GM19351 (cell line): ENCODE measurements around the gene CYP19A1.
"Not testable (repeated sequence)": the region's sequence is repeated elsewhere in the genome, so short reads cannot be mapped to it uniquely, and the experiment has no call there.

ENCODE experiments used
- ATAC-seq: cut with Tn5 transposase; IDR thresholded peaks from one replicate; pipeline ENCODE4 v1.9.1; 2021; ENCODE audit warnings: mild to moderate bottlenecking, moderate library complexity; ENCODE audit not compliant: unreplicated experiment

Gene CYP19A1

DNA sequence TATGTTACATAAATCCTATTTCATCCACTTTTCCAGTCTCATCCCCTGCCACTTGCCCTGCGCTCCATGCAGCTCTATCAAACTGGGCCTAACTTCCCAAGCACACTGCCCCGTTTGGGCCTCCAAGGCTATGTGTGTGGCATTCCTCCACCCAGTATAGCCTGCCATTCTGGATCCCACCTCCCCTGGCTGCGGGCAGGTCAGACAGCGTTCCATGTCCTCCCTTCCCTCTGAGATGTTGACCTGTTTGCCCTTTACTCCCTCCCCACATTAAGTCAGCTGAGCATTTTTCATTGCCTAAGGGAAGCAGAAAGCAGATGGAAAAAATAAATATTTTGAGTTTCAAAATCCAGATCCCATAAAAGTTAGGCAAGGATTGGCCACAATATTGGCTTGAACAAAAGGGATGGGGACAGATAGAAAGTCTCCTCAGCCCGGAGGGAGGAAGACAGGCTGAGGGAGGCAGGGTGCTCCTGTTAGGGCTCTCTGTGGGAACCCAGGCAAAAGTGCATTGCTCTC lies 73.3 kb downstream of the CYP19A1 start:
- ATAC-seq: no peak

DNA sequence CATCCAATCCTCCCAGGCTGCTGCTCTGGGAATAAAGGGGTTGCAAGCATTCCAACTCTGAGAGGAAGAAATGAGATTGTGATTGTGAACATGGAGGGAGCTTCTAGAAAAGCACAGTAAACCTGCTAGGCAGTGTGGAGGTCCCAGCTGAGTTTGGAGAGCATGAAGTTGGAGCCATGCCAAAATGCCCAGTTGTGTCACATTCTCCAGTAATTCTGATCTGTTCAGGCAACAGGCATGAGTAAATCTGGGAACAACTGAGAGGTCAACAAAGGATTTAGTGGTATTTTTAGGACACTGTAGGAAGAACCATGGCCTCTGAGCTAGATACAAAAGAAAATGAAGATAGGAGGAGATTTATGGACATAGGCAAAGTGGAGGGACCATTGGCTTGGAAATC lies 74.7 kb downstream of the CYP19A1 start:
- no peak for ATAC-seq

GRCh38 chr15:51263116-51263515 lies 75.3 kb downstream of the CYP19A1 start:
- ATAC-seq: no peak

DNA sequence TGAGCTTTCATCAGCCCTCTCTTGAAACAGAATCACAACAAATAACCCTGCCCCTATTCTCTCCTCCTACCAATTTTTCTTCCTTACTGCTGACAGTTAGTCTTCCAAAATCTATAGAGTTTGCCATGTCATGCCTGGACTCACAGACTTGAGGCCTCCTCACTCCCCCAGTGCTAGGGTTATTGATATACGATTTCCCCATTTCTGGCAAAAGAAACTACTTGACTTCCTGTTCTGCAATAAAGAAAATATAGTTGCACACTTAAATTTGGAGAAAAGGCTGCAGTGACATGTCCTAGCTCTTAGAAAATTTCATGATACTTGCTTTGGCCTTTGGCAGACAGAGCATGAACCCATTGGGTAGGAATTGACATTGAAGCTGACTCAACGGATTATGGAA lies 75.9 kb downstream of the CYP19A1 start:
- no peak for ATAC-seq

GRCh38 chr15:51261113-51261512 lies 77.3 kb downstream of the CYP19A1 start:
- not testable (repeated sequence) for ATAC-seq

- no peak for ATAC-seq
These were observed 78.2 kb downstream of the CYP19A1 start for GRCh38 chr15:51260202-51260601.

GRCh38 chr15:51255533-51255932 lies 82.9 kb downstream of the CYP19A1 start:
- no peak for ATAC-seq

DNA sequence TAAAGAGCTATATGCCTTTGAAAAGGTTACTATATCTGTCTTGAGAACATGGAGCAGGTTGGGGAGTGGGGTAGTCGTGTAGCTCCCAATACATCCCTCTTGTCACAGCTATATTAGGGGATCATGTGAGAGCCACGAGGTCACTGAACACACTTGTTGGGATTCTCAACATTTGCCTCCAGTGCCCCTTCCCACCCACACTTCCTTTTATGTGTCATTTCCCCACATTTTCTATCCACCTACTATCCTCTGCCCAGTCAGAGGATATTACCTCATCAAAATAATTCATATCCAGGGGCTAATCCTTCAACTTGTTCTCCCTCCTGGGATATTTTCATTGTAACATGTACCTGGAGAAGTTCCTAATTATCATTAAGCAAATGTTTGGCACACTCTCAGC lies 85.0 kb downstream of the CYP19A1 start:
- no peak for ATAC-seq

GRCh38 chr15:51252671-51253070 lies 85.7 kb downstream of the CYP19A1 start:
- no peak for ATAC-seq

- ATAC-seq: no peak
These were observed 86.8 kb downstream of the CYP19A1 start for GRCh38 chr15:51251556-51251955.

- no peak for ATAC-seq
These were observed 88.0 kb downstream of the CYP19A1 start for GRCh38 chr15:51250217-51251011.

GRCh38 chr15:51245628-51246027 lies 92.8 kb downstream of the CYP19A1 start:
- ATAC-seq: no peak

DNA sequence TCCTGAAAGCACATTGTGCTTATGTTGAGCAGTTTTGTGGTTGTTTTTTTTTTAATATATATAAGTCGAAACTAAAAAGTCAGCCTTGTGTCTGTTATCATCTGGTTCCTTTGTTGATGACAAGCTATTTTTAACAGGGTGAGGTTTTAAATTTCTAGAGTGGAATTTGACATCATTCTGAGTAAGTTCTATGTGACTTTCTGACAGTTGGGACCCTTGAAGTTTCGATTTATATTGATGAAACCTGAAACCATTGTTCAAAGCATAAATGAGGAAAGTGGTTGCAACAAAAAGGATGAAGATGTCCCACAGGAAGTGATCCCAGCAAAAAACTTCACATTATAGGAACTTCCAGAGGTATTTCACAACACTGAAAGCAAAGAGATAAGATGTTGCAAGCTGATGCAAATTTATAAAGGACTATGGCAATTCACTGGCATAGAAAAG lies 94.0 kb downstream of the CYP19A1 start:
- no peak for ATAC-seq

- ATAC-seq: peak; percentile 58
These were observed 94.6 kb downstream of the CYP19A1 start for GRCh38 chr15:51243774-51244173.

- ATAC-seq: no peak
These were observed 98.3 kb downstream of the CYP19A1 start for GRCh38 chr15:51240066-51240465.

DNA sequence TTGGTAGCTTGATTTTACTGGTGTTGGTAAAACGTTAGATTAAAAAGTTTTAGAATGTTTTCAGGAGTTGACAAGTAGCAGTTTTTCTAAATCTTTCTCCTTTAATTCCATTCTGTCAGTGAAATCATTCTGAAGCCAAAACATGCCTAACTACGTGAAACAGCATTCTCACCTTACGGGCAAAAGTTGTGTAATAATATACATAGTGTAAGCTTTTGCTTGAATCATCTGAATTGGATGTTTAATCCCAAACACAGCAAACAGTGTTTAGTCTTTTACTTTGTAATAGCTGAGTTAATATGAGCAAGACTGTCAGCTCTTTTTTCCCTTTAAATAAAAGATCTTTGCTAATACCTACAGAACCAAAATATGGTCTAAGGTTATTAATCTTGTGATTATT lies 100.6 kb downstream of the CYP19A1 start:
- ATAC-seq: no peak

- no peak for ATAC-seq
These were observed 104.0 kb downstream of the CYP19A1 start for GRCh38 chr15:51234176-51234927.

DNA sequence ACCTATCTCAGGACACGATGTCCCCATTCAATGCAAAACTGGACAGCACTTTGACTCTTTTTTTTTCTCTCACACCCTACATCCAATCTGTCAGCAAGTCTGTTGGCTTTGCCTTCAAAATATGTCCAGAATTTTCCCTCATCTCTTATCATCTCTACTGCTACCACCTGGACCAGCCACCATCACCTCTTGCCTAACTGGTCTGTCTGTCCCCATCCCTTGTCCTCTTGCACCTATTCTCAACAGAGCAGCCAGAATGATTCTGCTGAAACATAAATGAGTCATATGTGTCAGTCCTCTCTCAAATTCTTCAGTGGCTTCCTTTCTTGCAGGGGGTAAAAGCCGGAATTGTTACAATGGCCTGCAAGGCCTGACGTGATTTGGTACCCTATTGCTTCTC lies 105.8 kb downstream of the CYP19A1 start:
- no peak for ATAC-seq

DNA sequence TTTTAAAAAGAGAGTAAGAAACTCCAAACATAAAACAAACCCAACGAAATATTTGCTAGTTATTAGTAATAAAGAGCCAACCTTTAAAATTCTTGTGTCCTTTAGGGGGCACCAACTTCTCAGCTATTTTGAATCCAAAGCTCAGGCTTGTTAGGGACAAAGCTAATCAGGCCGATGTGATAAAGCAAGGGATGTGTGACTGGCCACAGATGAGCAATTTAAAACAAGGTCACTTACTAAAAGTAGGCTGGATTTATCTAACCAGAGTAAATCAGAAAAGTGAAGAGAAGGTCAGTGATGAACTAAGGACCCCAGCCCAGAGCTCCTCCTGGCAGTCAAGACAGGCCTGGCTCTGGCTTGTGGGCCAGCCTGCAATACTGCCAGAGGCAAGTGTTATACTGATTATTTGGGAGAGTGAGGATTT lies 108.5 kb downstream of the CYP19A1 start:
- ATAC-seq: no peak

- peak; percentile 86 for ATAC-seq
These were observed 110.3 kb downstream of the CYP19A1 start for GRCh38 chr15:51227940-51228732.

- no peak for ATAC-seq
These were observed 111.7 kb downstream of the CYP19A1 start for GRCh38 chr15:51226576-51227210.
